GM19023 (cell line): ENCODE data around the gene VAV2.
"Not testable (repeated sequence)": the region's sequence is repeated elsewhere in the genome, so short reads cannot be mapped to it uniquely, and the experiment has no call there.

Experiments used
- ATAC-seq: cut with Tn5 transposase; IDR thresholded peaks from one replicate; pipeline ENCODE4 v1.9.1; 2021; ENCODE audit warnings: mild to moderate bottlenecking, moderate library complexity; ENCODE audit not compliant: unreplicated experiment

VAV2 gene

GRCh38 chr9:133760713-133761290 is 231.3 kb downstream of the VAV2 start:
- no peak for ATAC-seq

DNA sequence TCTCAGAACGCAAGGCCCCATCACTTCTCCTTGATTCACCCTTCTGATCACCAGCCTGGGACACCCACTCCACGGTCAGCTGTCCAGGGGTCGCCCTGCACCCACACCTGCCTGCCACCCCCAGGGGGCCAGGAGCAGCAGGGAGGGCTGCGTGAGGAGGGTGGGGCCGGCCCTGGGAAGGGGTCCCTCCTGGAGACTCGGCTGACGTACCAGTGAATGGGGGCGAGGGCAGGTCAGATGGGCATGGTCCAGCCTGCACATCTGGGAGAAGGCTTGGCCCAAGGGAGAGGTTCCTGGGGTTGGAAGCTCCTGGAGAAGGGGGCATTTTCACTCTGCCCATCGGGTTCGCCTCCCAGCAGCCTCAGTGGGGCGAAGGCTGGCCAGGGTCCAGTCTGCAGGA is 232.2 kb downstream of the VAV2 start:
- no peak for ATAC-seq

- ATAC-seq, result no peak
These were observed 232.8 kb downstream of the VAV2 start for GRCh38 chr9:133759146-133759900.

DNA sequence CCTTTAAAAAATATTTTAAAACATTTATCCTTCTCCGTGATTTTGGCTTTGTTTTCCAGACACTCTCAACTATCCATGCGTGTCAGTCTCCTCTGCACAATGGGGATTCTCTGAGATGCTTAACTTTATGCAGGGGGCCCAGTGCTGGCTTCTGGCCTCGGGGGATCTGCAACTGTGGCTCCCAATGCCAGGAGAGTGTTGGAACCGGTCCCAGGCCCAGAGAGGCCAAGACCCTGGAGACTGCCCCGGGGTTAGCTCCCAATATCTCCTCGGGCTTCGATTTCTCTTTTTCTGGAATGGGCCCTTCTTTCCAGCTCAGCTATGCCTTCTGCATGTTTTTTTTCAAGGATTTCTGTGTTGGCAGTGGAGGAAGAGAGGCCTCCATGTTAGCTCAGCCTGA is 233.9 kb downstream of the VAV2 start:
- no peak for ATAC-seq

GRCh38 chr9:133754688-133755227 is 237.4 kb downstream of the VAV2 start:
- ATAC-seq, result no peak

DNA sequence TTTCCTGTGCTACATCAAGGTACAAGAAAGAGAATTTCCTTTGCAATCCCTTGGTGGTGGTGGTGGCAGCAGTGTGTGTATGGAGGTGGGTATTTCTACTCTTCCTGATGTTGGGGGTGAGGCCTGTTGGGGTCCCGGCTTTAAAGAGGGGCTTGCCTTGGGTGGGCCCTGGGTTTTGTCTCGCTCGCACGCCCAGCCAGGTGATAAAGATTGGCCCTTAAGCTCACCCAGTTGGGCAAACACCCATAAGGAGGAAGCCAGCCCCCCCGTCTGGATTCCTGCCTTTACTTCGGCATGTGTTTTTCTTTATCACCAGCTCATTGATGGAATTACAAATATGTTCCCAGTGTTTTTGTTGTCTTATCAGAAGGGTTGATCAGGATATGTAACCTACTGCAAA is 237.9 kb downstream of the VAV2 start:
- ATAC-seq, result no peak

DNA sequence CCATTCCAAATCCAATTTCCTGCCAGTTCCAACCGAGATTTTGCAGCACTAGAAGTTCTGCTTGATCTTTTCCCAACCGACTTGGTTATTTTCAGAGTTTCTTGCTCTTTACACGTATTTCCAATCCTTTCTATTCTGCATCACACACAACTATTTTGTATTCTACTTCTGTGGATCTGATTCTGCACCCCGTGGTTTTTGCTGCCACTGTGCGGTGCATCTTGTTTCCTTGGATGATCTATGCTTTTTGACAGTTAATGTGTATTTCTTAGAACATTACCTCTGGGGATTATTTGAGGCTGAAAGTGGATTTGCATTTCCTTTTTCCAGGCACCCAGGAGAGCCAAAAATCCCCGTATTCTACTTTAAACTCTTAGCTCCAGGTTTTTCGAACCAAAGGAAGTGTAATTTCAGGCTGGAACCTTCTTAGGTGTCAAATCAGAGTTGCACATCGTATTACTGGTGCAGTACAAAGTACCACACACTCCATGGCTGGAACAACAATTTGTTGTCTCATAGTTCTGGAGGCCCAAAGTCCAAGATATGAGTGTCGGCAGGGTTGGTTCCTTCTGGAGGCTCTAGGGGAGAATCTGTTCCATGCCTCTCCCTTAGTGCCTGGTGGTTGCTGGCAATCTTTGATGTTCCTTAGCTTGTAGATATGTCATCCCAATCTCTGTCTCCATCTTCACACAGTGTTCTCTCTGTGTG is 239.2 kb downstream of the VAV2 start:
- no peak for ATAC-seq

- no peak for ATAC-seq
These were observed 241.0 kb downstream of the VAV2 start for GRCh38 chr9:133750982-133751649.

- ATAC-seq, result no peak
These were observed 244.8 kb downstream of the VAV2 start for GRCh38 chr9:133747309-133747708.

DNA sequence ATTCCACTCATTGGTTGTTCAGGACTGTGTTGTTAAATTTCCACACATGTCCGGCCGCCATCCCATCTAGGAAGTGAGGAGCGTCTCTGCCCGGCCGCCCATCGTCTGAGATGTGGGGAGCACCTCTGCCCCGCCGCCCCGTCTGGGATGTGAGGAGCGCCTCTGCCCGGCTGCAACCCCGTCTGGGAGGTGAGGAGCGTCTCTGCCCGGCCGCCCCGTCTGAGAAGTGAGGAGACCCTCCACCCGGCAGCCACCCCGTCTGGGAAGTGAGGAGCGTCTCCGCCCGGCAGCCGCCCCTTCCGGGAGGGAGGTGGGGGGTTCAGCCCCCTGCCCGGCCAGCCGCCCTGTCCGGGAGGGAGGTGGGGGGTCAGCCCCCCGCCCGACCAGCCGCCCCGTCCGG is 247.6 kb downstream of the VAV2 start:
- not testable (repeated sequence) for ATAC-seq

DNA sequence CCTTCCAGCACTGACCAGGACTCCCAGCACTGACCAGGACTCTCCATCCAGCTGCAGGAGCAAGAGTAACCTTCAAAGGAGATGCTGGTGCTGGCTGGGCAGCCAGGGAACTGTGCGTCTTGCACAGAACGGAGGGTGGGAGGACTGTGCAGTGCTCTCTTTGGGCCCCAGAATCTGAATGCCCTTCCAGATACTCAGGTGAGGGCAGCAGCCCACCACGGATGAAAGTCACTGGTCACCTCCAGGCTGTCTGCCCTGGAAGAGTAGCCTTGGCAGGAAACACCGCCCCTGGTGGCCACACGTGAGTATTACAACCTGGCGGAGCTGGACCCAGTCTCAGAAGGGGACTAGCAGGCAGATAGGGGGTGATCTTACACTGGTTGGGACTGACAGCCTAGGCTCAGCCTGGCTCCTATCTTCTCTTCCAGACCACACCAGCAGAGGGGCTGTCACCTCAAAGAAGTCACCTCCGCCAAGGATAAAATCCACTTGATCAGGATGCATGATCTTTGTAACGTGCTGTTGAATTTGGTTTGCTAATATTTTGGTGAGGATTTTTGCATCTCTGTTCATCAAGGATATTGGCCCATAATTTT is 249.2 kb downstream of the VAV2 start:
- no peak for ATAC-seq

- no peak for ATAC-seq
These were observed 249.9 kb downstream of the VAV2 start for GRCh38 chr9:133742251-133742650.

GRCh38 chr9:133741716-133742115 is 250.4 kb downstream of the VAV2 start:
- ATAC-seq, result no peak

GRCh38 chr9:133740911-133741310 is 251.2 kb downstream of the VAV2 start:
- no peak for ATAC-seq

DNA sequence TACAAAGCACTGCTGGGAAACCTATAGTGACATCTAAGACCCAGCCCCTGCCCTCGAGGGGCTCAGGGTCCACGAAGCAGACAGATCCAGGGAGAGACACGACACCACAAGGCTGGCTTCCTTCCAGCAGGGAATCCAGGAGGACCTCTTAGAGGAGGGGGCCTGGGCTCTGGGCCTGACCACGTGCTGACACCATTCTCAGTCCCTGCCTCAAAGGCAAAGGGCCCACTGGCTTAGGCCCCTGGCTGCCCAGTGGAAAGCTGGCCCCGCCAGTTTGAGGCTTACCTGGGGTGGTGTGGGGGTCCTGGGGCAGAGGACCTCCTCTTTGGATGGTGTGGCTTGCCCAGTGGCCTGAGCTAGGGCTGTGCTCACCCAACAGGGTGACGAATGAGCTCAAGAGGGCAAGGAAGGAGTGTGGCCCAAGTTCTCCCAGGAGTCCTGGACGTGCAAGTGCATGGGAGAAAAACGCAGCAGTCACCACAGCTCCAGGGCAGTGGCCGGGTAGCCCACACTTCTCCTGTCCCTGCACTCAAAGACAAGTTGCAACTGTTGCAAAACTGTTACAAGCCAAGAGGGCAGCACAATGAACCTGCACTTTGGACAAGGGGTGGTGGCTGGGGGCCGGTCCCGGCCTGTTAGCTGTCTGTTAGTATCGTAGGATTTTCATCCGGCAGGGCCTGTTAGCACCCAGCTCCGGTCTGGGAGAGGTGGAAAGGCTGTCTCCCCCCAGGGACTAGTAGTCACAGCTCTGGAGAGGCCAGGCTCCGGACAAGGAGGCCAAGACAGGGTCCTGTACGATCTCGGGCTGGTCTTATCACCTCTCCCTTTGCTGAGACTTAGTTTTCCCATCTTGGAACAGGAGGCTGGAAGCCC is 252.5 kb downstream of the VAV2 start:
- no peak for ATAC-seq

DNA sequence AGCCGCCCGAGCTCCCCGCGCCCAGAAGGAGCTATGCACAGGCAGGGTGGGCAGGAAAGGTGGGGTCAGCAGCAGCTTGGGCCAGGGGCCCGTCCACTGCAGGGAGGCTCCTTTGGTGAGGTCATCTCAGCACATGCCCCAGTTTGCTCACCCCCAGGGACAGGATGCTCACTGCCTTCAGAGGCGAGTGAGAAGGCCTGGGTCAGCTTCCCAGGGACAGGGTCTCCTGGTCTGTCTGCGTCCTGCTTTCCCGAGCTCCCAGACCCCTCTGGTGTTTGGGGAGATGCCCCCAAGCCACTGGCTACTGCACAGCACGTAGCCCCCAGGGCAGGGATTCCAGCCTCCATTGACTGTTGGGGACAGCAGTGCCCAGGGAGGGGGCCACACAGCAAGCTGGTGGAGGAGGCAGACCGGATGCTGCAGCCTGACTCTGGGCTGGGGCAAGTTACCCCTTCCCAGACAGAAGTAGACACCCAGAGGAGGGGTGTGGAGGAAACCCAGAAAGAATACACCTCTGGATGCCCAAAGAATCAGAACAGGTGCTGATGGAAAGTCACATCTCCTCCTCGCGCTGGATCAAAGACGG is 253.4 kb downstream of the VAV2 start:
- no peak for ATAC-seq

- ATAC-seq, result no peak
These were observed 254.1 kb downstream of the VAV2 start, which contains the start of gene SARDH for GRCh38 chr9:133737774-133738639. Gene SARDH, minus strand, starts transcription at chr9:133738352. Its CDS starts 4,179 bp downstream, at chr9:133734173.

DNA sequence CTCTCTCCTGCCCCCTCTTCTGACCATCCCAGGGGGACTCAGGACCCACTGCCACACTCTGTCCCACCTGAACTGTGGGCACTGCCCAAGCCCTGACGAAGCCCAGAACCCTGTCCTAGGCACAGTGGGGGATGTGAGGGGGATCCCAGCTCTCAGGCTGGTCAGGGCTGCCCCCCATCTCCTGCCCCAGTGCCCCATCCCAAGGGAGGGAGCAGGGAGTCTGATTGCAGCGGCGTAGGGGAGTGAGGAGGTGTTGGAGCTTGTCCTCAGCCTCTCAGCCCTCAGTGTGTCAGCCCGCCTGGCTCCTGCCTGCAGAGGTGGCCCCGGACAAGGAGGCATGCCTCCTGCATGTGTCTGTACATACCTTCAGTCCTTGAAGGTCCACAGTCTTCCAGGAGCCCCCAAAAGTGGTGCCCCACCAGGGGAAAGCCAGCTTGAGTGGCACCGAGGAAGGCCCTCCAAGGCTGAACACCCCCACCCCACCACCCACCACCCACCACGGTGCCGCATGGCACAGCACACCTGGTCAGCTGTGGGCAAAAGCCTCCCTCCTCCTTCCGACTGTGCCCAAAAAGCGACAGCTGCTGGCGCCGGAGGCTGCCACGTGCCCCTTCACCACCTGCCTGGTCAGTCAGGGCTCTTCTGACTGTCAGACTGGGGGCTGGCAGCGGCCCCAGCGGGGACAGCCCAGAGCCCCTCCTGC is 254.9 kb downstream of the VAV2 start:
- no peak for ATAC-seq
